ENCODE measurements around the gene CSPG4.

- TF ChIP-seq CTCF (IDR thresholded peaks at IDR 0.05) (no peak), EZH2phosphoT487 (IDR thresholded peaks at IDR 0.05) (no peak)
These were observed 10.7 kb upstream of the CSPG4 start for GRCh38 chr15:75723171-75723846.
